Amniotic epithelial cell (primary cell): ENCODE data around the gene SLC25A23.
"Not testable (repeated sequence)": the region's sequence is repeated elsewhere in the genome, so short reads cannot be mapped to it uniquely, and the experiment has no call there.

Experiments
- DNase-seq: peaks from one replicate; pipeline ENCODE4 v3.0.0-alpha.2; 2010; ENCODE audit warnings: low read depth

SLC25A23 gene

GRCh38 chr19:6457958-6458694 lies 1.5 kb downstream of the SLC25A23 start:
- DNase-seq = no peak

DNA sequence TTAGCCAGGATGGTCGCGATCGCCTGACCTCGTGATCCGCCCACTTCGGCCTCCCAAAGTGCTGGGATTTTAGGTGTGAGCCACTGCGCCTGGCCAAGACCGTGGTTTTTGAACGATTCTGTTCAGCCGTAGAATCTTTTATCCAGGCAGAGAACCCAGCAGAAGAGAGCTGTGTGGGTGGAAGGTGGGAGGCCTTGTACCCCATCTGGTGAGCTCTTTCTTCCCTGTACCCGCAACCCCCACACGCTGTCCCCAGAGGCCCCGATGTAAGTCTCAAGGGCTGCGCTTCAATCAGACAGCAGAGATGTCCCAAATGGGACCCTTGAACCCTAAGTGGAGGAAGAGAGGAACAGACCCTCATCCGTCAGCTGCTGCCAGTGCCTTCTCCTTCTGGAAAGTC lies 3.7 kb downstream of the SLC25A23 start:
- no peak for DNase-seq

- DNase-seq = no peak
Observed at GRCh38 chr19:6453951-6454565, 5.5 kb downstream of the SLC25A23 start.

GRCh38 chr19:6452899-6453298 lies 6.7 kb downstream of the SLC25A23 start:
- DNase-seq = no peak

GRCh38 chr19:6452223-6452614 lies 7.4 kb downstream of the SLC25A23 start:
- no peak for DNase-seq

- no peak for DNase-seq
Observed at GRCh38 chr19:6451583-6452222, 7.9 kb downstream of the SLC25A23 start.

DNA sequence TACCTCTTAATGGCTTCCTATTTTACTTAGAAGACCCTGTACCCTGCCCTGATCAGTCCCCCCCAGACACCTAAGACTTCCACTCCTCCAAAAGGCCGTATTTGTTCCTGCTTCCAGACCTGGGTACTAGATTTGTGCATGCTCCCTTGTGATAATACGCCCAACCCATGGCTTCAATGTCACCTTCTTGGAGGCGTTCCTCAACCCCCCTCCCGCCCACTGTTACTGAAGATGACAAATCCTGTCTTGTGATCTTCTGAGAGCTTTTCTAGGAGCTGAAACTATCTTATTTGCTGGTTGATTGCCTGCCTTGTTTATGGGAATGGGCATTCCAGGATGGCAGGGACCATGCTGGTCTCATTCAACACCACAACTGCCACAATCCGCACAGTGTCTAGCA lies 9.4 kb downstream of the SLC25A23 start:
- no peak for DNase-seq

DNA sequence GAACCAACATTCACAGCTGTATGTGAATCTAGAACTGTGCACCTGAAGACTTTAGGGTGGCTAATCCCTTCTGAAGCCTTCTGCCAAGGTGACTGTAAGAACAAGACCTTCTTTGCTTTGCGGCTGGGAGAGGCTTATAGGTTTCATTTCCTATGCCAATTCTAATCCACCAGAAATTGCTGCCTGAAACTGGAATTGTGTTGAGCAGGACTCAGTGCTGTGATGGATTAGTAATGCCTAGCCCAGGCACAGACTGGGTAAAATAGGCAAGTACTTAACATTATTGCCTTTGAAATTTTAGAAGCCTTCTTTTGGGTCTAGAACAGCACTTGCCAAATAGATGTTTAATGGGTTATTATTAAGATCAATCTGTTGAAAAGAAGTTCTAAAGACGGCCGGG lies 11.5 kb downstream of the SLC25A23 start:
- no peak for DNase-seq

DNA sequence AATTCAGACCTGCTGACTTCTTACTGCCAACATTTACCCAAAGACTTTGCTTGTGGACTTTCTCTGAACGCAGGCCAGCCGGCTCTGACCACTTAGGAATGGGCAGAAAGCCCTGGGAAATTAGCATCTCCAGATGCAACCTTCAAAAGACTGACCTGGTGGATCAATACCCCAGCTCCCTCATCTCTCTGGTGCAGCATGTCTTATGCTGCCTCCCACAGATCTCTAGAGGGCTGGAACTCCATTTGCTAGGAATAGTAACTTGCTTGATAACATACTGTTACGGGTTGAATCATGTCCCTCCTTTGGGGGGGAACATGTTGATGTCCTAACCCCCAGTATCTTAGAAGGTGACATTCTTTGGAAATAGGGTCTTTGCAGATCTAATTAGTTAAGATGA lies 13.1 kb downstream of the SLC25A23 start:
- DNase-seq = no peak

- DNase-seq = no peak
Observed at GRCh38 chr19:6443986-6444385, 15.6 kb downstream of the SLC25A23 start.

DNA sequence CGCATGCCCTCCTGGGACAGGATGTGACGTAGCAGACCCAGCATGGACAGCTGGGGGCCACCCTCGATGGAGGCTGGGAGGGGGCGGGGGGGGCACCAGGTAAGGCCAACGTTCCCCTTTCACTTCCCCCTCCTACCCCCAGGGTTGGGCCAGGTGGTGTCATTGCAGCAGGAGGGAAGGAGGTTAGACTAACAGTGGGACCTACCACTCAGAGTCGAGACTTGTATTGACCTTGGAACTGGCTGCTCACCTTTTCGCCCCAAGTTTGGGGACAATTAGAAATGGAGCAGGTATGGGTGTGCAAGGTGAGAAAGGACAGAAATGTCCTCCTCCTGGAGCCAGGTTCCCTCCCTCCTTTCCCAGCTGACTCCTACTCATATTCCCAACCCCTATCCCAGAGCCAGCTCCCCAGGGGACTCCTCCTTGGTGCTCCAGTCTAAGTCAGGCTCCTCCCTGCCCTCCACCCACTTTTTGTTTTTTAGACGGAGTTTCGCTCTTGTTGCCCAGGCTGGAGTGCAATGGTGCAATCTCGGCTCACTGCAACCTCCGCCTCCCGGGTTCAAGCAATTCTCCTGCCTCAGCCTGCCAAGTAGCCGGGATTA lies 17.4 kb downstream of the SLC25A23 start:
- no peak for DNase-seq

DNA sequence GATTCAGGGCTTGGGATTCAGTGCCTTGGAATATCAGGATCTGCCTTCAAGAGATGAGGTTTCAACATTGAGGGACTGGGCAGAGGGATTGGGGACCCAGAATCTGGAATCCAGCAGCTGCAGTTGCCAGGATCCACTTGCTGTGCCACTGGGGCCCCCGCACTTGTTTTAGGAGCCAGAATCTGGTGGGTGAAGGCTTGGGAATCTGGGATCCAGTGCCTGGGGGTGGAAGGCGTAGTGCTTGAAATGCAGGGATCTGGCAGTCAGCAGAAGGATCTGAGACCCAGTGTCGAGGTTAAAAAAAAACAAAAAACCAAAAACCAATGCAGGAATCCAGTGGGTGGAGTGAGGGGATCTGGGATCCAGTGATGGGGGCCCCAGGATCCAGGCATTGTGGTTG lies 18.7 kb downstream of the SLC25A23 start:
- DNase-seq = no peak

DNA sequence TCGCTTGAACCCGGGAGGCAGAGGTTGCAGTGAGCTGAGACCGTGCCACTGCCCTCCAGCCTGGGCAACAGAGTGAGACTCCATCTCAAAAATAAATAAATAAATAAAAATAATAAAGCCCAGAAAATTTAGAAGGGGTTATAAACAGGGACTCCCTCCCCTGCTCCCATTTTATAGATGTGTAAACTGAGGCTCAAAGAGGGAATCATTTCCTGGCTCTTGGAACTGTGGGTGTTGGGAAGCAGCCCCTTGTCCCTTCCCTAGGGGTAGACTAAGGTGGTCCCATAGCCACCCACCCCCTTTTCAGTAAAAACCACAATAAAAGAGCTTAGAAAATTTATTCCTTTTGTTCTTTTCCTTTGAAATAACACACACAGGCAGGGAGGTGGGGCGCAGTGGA lies 19.8 kb downstream of the SLC25A23 start:
- DNase-seq = no peak

GRCh38 chr19:6433663-6434062 lies 25.9 kb downstream of the SLC25A23 start, which contains the start of gene SLC25A41:
Gene SLC25A41 (minus strand): TSS chr19:6433763. CDS start chr19:6433693, 70 bp downstream.
- DNase-seq = no peak

- no peak for DNase-seq
Observed at GRCh38 chr19:6433165-6433564, 26.4 kb downstream of the SLC25A23 start.

DNA sequence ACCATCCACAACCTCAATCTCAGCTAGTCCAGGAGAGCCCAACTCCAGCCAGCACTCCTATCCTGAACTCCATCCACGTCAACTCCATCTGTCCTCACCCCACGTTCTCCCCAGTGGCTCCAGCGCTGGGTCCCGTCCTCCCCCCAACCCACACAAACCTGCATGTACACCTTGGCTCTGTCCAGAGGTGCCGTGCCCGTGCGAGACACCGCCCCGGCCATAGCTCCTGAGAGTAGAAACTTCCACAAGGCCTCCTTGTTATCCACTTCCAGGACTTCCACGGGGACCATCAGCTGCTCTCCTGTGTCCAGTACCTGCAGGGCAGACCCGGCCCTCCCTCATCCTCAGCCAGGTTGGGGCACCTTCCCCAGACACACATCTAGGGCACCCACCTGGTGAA lies 27.7 kb downstream of the SLC25A23 start:
- no peak for DNase-seq

GRCh38 chr19:6429419-6430221 lies 30.0 kb downstream of the SLC25A23 start:
- no peak for DNase-seq

DNA sequence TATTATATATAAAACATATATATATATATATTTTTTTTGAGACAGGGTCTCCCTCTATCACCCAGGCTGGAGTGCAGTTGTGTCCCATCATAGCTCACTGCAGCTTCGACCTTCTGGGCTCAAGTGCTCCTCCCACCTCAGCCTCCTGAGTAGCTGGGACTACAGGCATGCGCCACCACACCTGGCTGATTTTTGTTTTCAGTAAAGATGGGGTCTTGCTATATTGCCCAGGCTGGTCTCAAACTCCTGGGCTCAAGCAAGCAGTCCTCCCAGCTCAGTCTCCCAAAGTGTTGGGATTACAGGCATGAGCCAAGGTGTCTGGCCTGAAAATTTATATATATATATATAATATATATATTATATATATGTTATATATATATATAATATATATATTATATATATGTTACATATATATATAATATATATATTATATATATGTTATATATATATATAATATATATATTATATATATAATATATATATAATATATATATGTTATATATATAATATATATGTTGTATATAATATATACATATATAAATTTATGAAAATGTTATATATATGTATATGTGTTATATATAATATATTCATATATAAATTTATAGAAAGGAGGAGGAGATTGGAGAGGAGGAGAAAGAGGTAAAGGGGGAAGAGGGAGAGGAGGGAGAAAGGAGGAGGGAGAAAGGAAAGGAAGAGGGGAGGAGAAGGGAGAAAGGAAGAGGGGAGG lies 30.7 kb downstream of the SLC25A23 start:
- DNase-seq = not testable (repeated sequence)

DNA sequence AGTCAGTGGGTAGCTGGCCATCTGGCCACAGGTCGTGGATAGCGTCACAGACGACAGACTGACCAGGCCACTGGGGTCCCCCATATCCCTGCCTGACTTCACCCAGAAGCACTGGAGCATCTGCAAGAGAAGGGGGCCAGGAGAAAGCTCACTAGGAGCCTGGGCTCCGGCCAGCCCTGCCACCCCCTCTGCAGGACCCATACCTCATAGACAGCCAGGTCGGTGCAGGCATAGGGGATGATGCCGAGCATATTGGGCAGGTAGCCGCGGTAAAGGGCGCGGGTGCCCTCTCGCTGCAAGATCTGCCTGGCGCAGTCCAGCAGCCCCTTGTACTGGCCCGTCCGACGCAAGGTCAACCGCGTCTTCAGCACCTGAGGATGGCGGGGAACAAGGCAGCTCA lies 32.5 kb downstream of the SLC25A23 start:
- DNase-seq = no peak

DNA sequence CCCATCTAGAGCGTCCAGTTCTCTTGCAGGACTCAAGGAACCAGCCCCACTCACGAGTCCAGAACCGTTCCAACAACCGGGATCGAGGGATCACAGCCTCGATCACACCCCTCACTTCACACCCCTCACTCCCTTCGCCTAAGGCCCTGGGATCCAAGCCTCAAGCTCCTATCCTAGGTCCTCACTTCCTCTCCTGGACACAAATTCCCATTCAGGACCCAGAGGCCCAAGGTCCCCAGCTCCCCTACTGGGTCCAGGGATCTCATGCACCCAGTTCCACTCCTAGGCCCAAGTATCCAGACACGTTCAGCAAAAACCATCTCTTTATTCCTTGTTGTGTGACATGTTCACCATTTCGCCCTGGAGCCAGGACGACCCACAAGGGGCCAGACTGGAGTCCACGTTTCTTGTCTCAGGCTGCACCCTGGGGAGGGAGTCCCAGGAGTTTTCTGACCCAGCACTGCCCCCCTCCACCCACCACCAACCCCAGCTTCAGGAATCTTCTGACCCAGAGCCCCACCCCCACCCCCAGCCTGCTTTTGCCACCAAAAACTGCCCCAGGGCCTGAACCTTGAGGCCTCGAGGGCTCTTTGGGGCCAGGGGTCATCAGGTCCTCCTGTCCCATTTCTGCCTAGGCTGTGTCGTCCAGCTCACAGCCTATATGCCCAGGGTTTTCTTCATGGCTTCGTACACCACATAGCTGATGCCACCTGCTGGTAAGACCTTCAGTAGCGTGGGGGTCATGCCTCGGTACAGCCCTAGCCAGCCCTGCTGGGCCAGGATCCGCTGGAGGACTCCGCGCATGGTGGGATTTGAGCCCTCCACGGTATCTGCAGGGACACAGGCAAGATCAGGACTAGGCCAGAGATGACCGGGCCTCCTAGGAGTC lies 33.6 kb downstream of the SLC25A23 start:
- no peak for DNase-seq
